NCI-H748 (cell line): ENCODE data around the gene POLE.

Experiments
- DNase-seq: peaks from one replicate; lab custom pipeline; 2025; ENCODE audit not compliant: unreplicated experiment; lab: John Stamatoyannopoulos, UW

The POLE gene

DNA sequence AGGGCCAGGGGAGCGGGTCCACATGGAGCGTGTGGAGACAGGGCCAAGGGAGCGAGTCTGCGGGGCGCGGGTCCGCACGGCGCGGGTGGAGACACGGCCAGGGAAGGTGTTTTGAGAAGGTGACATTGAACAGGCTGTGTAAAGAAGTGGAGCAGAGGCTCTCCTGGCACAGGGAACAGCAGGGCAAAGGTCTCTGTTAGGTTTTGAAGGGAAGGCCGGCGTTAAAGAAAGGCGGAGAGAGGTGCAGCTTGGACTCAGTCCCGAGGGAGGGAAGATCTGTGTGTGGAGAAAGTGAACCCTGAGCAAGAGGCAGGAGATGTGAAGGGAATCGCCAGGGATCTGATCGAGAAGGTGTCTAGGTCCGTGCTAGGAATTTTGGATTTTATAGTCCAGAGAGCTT is 2.1 kb upstream of the POLE start:
- no peak for DNase-seq

DNA sequence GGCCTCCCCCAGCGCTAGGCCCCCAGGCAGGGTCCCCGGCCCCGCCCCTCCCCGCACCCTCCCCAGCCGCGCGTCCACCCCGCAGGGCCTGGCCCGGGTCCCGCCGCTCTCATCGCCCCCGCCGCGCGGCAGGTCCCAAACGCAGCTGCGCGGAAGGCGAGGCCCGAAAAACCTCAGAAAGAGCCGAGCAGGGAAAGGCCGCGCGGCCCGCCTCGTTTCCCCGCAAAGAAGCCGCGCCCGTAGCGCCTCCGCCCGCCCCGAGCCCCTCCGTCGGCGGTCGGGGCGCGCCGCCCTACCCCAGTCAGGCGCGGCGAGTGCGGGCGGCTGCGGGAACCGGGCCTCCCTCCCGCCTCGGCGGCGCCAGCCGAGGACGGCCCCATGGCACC is 324 bp downstream of the POLE start:
- DNase-seq = peak; percentile 47

DNA sequence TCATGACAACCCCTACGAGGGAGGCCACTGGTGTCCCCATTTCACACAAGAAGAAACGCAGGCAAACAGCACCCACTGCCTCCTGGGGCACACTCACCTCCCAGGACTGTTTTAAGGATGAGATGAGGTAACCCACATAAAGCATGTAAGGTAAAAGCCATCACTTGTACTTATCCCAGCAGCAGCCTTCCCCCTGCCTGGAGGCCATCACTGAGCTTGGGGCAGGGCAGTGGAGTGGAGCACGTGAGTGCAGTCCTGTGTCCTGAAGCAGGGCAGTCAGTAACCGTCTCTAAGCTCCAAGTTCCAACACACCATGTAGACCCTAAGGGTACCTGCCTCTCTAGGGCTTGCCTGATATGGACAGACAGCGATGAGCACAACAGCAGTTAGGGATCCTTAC is 1.7 kb downstream of the POLE start:
- no peak for DNase-seq

DNA sequence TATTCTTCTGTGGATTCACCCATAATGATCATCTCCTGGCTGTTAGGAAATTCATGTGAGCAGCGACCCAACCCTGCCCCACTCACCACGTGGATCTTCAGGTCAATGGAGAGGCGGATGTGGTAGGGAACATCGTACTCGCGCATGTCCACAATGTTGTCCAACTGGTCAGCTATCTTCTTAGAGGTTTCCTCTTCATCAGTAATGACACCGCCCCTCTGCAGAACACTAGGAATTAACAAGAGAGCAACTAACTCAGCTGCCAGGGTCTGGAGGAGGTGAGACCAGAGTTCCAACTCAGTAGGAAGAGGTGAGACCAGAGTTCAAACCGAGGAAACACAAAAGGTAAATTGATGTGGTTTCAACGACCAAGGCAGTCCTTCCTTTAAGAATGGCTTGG is 9.7 kb downstream of the POLE start:
- no peak for DNase-seq

DNA sequence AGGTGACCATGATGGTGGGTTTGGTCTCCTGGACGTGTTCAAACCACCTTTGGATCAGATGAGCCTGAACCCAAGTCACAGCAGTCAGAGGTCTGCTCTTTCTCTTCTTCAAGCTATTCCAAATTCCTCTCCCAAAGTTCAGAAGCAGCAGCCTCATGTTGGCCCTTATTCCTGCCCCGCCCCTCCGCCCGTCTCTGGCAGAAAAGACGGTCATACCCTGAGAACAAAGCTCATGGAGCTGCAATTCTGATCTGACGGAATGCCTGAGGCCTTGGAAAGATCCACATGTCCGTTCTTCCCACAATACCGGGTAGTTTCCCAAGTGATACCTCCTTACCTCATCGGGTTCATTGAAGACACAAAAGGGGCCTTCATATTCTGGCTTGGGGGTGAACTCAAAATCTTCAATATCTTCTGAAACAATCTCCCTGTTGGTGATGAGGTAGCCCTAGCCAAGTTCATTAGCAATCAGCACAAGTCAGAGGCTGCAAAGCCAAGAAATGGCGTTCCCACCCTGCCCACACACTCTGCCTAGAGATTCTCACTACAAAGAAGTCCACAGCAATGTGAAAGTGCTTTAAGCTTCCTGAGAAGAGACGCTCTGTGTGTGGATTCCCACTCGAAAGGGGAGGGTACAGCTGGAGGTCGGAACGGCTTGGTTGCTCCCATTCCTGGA is 11.2 kb downstream of the POLE start:
- no peak for DNase-seq

DNA sequence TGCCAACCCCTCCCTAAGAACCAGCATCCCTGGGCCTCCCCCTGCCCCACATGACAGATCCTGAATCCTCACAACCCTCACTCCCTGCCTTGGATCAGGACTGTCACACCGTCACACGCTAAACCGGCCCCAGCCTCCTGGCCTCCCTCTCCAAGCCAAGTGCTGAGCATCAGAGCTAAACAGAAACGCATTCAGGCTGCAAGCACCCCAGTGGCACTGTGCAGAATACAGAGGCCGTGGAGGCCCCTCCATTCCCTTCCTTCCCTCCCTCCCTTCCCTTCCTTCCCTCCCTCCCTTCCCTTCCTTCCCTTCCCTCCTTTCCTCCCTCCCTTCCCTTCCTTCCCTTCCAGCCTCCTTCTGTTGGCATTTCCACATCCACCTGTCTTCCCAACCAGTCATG is 12.6 kb downstream of the POLE start:
- DNase-seq = no peak

DNA sequence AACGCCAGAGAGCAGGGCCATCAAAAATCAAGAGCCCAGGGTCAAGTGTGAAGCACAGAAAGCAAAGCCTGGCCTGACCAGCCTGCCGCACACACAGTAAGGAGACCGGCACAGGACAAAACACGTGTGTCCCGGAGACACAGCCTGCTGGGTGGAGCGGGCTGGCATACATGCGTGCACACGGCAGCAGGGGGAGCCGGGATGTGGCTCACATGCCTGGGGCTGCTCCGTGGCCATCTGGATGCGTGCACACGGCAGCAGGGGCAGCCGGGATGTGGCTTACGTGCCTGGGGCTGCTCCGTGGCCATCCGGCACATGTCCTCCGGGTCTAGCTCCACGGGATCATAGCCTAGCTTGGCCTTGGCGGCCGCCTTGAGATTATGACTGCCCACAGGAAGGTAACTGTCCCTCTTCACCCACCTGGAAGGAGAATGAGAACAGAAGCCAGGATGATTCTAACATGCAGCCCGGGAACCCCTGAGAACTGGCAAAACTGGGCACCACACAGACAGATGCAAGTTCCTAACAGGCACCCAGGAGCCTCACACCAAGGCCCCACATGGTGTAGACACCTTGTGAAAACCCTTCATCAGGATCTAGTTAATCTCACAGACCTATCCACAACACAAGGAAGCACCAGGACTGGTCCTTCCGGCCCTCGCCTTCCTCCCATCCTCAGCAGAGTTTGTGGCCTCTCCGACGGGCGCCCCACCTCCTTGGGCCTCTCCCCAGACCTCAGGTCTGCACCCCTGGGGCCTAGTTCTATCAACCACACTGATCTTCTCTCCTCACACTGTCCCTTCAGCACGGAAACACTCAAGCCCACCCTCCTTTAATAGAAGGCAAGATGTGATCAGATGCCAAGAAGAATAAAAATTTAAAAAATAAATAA is 13.6 kb downstream of the POLE start:
- DNase-seq = no peak

DNA sequence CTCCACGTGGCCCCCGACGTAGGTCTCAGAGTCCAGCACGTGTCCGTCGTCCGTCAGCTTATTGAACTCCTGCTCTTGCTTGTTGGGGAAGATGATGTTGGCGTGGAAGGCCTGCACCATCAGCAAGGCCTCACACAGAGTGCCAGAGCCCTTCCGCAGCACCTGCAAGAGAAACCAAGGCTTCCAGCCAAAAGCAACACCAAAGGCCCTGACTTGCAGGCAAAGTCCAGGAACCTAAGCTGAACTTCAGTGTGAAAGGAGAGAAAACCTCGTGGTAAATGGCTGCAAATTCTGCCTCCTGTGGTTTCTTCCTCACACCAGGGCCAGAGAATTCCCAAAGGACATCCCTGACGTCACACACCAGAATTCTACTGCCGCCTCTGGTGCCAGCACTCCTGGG is 14.5 kb downstream of the POLE start:
- no peak for DNase-seq

DNA sequence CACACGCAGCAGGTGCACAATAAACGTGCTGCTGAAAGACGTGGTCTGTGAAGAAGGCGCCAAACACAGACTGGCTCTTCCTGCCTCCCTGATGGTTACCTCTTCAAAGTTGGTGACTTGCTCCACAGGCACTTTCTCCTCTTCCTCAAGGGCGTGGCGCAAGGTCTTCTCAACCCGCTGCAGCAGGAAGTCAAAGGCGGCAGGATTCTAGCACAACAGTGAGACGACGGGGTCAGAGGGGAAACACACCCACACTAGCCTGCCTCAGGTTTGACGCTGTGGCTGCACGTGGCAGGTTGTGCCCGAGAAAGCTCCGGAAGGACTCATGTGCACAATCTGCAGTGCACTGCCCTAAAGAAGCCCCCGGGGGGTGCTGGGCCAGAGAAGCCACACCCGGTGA is 15.0 kb downstream of the POLE start:
- DNase-seq = no peak

DNA sequence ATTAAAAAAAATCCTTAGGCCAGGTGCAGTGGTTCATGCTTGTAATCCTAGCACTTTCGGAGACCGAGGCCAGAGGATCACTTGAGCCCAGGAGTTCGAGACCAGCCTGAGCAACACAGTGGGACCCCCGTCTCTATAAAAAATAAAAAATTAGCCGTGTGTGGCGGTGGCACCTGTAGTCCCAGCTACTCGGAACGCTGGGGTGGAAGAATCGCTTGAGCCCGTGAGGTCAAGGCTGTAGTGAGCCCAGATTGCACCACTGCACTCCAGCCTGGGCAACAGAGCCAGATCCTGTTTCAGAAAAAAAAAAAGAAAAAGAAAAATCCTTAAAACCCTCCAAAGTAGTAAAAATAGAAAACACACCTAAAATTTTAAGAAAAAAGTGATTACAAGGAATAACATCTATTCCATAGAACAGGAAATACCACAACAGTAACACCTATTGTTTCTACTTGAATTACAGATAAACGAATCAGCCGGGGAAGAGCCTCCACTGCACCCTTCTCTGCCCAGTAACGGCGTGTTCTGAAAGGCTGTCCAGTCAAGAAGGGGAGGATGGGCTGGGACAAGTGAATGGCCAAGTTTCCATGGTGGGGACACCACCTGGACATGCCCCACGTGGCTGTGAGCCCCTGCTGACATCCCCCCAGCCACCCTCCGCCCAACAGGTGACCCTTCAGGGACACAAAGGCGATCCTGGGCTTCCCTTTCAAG is 17.8 kb downstream of the POLE start:
- no peak for DNase-seq

DNA sequence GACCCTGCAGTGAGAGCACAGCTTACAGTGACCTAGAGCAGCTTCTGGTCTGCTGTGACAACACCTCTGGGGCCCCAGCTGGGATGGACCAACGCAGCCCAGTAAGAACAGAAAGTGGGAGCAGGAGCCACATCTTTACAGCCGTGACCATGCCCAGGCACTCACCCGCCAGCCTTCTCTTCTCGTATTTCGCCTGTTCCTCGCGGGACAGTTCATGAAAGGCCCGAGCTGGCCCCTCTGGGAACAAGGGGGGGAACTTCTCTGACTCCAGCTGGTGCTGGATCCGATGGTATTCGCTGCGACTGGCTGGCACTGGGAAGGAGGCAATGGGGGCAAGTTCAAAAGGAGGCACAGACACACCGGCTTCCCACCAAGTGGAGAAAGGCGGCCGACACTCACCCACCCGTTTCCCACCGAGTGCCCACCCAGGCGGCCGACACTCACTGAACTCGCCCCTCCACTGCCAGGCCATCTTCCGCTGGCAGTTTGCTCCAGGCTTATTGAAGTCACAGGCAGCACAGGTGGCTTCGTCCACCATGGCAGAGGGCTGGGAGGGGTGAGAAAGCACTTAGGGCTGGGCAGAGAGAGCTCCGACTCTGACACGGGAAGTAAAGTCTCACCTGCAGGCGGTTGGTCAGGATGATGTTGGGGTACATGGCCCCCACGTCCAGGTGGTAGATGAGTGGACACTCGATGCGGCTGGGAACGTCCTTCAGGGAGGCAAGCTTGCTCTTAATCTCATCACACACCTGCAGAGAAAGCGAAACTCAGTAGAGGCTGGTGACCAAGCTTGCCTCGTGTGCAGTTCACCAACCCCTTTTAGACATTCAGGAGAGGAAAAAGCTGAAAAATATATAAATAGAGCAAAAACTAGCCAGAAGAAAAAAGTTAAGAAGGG is 18.7 kb downstream of the POLE start:
- no peak for DNase-seq

DNA sequence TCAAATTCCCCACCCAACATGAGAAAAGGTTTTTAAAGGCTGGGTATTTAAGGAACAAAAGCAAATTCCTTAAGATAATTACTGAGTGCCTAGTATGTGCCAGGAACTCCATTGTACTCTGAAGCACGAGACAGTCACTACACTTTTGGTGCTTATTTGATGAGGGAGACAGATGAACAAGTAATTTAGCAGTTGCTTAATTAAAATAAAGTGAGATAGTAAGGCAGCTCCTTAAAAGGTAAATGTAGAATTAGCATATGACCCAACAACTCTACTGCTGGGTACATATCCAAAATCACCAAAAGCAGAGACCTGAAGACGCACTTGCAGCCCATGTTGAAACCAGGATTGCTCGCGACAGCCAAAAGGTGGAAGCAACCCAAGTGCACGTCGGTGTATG is 21.3 kb downstream of the POLE start:
- DNase-seq = no peak

DNA sequence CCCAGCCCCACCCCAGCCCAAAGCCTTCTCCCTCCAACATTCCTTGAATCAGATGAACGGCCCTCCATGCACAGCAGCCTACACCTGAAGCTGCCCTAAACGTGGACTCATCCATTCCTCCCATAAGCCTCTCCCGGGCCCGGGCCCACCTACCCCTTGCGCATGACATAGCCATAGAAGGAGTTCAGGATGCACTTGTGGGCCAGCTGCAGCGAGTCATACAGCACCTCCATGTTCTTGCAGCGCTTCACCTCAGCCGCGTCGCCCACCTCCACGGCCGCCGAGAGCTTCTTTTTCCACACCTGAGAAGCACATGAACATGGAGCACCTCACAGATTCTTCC is 22.0 kb downstream of the POLE start:
- no peak for DNase-seq

DNA sequence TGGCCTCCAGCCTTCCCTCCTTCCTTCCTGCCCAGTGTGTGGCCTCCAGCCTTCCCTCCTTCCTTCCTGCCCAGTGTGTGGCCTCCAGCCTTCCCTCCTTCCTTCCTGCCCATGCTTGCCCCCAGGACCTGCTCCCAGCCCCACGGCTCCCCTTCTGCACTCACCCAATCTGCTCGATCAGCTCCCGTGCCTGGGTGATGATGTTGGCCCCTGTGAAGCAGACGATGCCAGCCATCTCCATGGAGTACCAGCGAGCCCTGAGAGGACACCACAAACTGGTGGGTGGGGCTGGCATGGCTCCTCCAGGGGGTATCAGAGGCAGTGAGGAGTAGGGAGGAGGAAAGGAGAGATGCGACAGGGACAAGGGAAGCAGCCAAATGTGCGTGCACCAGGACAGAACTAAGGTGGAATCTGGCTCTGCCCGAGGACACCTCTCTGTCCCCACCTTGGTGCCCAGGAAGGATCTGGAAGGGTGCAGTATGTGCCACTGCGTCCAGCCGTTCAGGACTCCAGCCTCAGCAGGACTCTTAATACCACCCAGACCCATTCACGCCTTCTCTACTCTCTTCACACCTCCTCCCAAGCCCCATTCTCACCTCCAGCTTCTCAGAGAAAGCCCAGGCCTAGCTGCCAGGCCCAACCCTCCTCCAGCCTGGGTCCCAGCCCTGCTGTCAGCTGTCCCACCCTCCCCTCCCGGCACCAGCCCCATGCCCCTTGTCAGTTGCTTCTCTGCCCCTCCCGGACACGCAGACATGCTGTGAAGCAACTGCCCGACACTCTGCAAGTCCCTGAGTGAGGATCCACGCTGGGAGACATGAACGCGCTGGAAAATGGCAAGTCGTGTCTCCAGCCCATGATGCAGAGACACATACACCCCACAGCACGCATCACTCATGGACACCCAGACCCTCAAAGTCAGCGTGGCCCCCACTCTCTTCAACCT is 22.7 kb downstream of the POLE start:
- DNase-seq = no peak

DNA sequence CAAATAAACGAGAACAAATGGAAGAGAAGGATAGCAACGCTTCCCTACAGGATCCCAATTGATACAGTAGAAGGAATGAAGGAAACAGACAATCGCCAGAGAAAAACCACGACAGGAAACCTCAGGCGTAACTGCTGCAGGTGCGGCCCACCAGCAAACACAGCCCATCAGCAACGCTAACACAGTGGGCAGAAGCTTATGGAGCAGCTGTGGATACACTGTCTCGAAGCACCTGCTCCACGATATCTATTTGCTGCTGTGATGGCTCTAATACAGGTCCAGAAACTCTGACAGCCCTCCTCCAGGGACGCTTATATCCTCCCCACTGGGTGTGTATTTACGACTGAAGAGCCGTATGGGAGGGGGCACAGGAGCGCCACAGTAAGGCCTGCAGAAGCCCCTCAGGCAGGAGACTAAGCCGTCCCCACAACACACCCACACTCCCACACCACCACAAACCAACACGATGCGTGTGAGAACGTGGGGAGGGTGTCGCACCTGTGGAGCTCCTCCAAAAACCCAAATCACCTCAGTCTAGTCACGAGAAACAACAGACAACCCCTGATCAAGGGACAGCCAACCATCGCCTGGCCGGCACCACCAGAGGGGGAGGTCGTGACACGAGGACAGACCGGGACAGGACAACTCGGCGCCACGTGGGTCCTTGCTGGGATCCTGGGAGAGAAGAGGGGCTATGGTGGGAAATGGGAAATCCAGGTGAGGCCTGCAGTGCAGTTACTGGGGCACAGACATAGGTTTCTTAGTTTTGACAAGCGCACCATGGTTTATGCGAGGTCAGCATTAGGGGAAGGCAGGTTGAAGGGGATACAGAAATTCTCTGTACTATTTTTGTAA is 24.0 kb downstream of the POLE start:
- DNase-seq = no peak

DNA sequence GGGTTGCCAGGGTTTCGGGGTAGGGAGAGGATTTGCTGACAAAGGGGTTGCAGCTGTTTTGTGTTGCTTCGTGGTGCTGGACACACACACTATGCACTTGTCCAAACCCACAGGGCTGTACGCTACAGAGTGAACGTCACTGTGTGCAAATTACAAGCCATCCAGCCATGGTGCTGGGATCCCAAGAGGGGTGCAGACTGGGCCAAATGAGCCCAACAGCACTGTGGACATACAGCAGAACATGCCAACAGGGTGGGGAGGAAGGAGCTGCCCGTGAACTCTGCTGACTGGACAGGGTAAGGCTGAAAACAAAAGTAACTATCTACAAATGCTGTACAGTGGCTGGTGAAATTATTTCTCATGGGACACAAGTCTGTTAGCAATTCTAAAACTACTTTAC is 25.2 kb downstream of the POLE start:
- no peak for DNase-seq

DNA sequence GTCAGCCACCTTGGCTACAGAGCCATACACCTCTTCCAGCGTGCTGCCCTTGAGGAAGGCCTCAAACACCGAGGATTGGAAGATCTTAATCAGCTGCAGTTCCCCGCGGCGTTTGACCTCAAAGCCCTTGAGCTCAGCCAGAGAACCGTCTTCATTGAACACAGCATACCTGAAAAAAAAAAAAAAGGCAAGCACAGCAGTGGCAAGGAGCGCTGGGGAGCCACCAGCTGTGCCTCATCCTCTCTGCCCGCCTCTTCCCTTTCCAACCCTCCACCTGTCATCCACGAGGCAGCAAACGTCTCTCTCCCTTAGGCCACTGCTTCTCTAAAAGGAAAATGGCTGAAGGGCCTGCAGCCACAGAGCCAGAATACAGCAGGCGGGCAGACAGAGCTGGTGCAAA is 26.1 kb downstream of the POLE start:
- no peak for DNase-seq

DNA sequence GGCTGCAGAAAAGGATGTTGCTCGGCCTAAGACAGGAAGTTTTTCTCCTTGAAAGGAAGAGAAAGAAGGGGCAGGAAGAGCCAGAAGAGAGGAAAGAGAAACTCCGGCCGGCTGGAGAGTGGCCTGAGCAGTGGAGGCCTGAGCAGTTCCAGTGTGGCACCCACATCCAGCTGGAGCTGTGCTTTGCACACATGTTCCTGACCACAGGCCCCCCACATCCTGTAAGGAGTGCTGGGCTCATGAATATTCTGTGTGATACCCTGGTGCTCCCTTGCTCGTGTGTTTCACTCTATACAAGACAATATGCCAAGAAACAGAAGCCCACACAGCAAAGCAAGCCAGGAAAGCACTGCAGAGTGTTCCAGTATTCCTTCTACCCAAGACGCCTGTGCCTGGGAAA is 27.1 kb downstream of the POLE start:
- no peak for DNase-seq

DNA sequence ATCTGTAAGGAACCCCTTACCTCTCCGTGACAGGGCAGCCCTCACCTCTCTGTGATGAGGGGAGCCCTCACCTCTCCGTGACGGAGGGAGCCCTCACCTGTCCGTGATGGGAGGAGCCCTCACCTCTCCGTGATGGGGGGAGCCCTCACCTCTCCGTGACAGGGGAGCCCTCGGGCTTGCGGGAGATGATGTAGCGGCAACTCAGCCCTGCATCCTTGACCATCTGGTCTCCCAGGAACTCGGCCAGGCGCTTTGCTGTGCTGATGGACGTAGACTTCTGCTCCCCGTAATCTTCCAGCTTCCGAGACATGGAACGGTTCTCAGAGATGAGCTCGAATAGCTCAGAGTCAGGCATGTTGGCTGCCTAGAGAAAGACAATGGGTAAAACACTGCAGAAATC is 28.0 kb downstream of the POLE start:
- no peak for DNase-seq
